PC-3 (cell line): ENCODE results near the gene UGT1A3. TPM values are rescaled to one million over a fixed set of nuclear protein-coding genes. Genes with fewer than 3 reads are reported as not detected.

ENCODE experiments used
- ATAC-seq: fragments of 200-7000 bp; cut with Tn5 transposase; 2 replicates; pipeline ENCODE4 v1.9.1; 2020; ENCODE audit warnings: mild to moderate bottlenecking, moderate library complexity
- BruUV-seq: library from RNA; stranded (reverse); fragments of 400-500 nt; replicated peaks from 2 replicates; lab custom pipeline; 2021; lab: Mats Ljungman, UMichigan
- CTCF ChIA-PET: fragments of 300-600 bp; sonication (Branson Sonifier 250); formaldehyde crosslinking; loops from one replicate; lab custom pipeline; 2022; ENCODE audit warnings: antibody characterized with exemption; lab: Charles Lee
- POLR2A ChIA-PET: fragments of 300-600 bp; sonication (Branson Sonifier 250); formaldehyde crosslinking; loops from one replicate; lab custom pipeline; 2022; ENCODE audit warnings: antibody characterized with exemption; ENCODE audit not compliant: unreplicated experiment; lab: Charles Lee
- DNase-seq: peaks from one replicate; pipeline ENCODE4 v3.0.0-alpha.2; 2015
- H2AFZ ChIP-seq: fragments of 300-600 bp; sonication (generic); 2 replicates; pipeline ENCODE4 v1.6.0; 2016; ENCODE audit warnings: antibody characterized with exemption, low read length
- H3F3A ChIP-seq: fragments of 300-600 bp; sonication (generic); one replicate; pipeline ENCODE4 v1.6.0; 2017; ENCODE audit warnings: antibody characterized with exemption, low read length, control low read depth, mild to moderate bottlenecking; ENCODE audit not compliant: unreplicated experiment
- H3K27ac ChIP-seq: fragments of 300-600 bp; sonication (generic); 2 replicates; pipeline ENCODE4 v1.5.1; 2016; ENCODE audit warnings: mild to moderate bottlenecking, low read length
- H3K27me3 ChIP-seq: fragments of 300-600 bp; sonication (generic); 2 replicates; pipeline ENCODE4 v1.6.1; 2016; ENCODE audit warnings: low read length, mixed read lengths
- H3K36me3 ChIP-seq: fragments of 300-600 bp; sonication (generic); 2 replicates; pipeline ENCODE4 v1.6.1; 2016; ENCODE audit warnings: low read depth, mixed run types, low read length, mixed read lengths
- H3K4me1 ChIP-seq: fragments of 300-600 bp; sonication (generic); 2 replicates; pipeline ENCODE4 v1.5.1; 2016; ENCODE audit warnings: low read length; ENCODE audit not compliant: insufficient read depth
- H3K4me2 ChIP-seq: fragments of 300-600 bp; sonication (generic); 2 replicates; pipeline ENCODE4 v1.6.0; 2016; ENCODE audit warnings: low read length
- H3K4me3 ChIP-seq: fragments of 300-600 bp; sonication (generic); 2 replicates; pipeline ENCODE4 v1.5.1; 2016; ENCODE audit warnings: mild to moderate bottlenecking, low read length, mixed read lengths
- H3K79me2 ChIP-seq: fragments of 300-600 bp; sonication (generic); 2 replicates; pipeline ENCODE4 v1.6.1; 2017; ENCODE audit warnings: low read length, mixed read lengths
- H3K9ac ChIP-seq: fragments of 300-600 bp; sonication (generic); 2 replicates; pipeline ENCODE4 v1.6.0; 2016; ENCODE audit warnings: mild to moderate bottlenecking, low read length
- H3K9me2 ChIP-seq: fragments of 300-600 bp; sonication (generic); replicated peaks from 2 replicates; pipeline ENCODE4 v1.6.1; 2016; ENCODE audit warnings: mixed run types, low read length, mixed read lengths
- H3K9me3 ChIP-seq: fragments of 300-600 bp; sonication (generic); 2 replicates; pipeline ENCODE4 v1.6.1; 2016; ENCODE audit warnings: low read length, mixed read lengths
- H4K20me1 ChIP-seq: fragments of 300-600 bp; sonication (generic); 2 replicates; pipeline ENCODE4 v1.6.1; 2016; ENCODE audit warnings: low read length, mixed read lengths
- EZH2 ChIP-seq: fragments of 300-600 bp; sonication (generic); IDR thresholded peaks from one replicate; pipeline ENCODE4 v1.6.1; 2017; ENCODE audit warnings: antibody characterized with exemption, mild to moderate bottlenecking, low read length; ENCODE audit not compliant: unreplicated experiment
- EZH2phosphoT487 ChIP-seq: fragments of 300-600 bp; sonication (generic); IDR thresholded peaks from 2 replicates; pipeline ENCODE4 v1.6.1; 2018; ENCODE audit warnings: mild to moderate bottlenecking, antibody characterized with exemption, low read length, borderline replicate concordance
- intact Hi-C: fragments of 100-400 bp; cut with micrococcal nuclease; formaldehyde crosslinking; loops from 2 replicates; pipeline ENCODE4 v1.9.0; 2023
- total RNA-seq: library from RNA; depleted of rRNA; stranded (reverse); fragments of >200 nt; gene quantifications from 2 replicates; pipeline ENCODE4 v1.2.3, GENCODE V29; 2014
- TF ChIP-seq, protein P1 (sequence below): fragments of 300-600 bp; sonication (generic); conservative IDR thresholded peaks from 2 replicates; pipeline ENCODE4 v1.5.1; 2017; ENCODE audit warnings: antibody characterized with exemption, low read depth, mild to moderate bottlenecking, low read length

Gene UGT1A3
- total RNA-seq, 1 experiment from 2014 or later: not detected

DNA sequence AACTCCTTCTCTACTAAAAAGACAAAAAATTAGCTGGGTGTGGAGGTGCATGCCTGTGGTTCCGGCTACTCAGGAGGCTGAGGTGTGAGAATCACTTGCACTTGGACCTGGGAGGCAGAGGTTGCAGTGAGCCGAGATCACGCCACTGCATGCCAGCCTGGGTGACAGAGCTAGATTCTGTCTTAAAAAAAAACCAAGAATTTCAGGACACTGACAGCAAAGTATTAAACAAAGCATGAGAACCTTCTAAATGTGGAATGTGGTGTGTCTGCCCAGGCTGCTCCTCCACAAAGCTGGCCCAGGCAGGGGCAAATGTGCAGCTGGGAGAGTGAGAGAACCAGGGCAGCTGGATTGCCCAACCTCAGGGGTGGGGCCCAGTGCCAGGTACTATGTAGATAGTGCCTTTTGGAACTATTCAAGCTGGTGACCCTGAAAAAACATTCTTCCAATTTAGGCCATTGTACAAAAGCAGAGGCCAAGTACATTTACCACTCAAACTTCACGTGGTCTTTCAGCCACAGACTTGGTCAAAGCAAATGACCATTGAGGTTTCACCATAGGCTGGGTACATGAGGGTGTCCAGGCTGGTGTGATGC is 22.8 kb upstream of the UGT1A3 start:
- POLR2A ChIA-PET: interaction anchor here (0.6 kb wide), 1 partner anchor 16 kb away, joined by 9 read pairs; no protein-coding TSS in a partner anchor

DNA sequence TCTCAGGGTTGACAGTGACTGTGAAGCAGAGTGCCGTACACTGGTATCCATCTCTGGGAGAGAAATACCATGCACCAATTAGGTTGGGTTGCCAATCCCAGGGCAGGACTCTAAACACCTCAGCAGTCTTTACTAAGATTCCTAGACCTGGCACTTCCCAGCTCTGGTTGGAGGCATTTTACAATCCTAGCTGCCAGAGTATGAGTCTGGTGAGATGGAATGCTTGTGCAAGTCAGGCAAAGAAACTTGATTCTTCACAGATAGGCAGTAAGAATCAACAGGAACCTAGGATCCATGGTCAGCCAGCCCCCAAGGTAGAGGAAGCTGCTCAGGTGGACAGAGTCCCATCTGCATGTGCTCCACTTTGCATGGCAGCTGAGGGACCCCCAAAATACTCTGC is 22.1 kb upstream of the UGT1A3 start:
- ChIA-PET CTCF (interaction anchor here (0.6 kb wide), 1 partner anchor 655 kb away, joined by 3 read pairs; no protein-coding TSS in a partner anchor), POLR2A (no interaction called here)
- Histone ChIP-seq H3F3A (peaks cover 6% of the 10 kb centered on the region), H3K27ac (peak overlapping the region; percentile 91), H4K20me1 (no peaks in the 10 kb centered on the region), H3K9me3 (no peaks in the 10 kb centered on the region), H3K79me2 (no peaks in the 10 kb centered on the region), H3K4me3 (no peak overlapping the region), H3K4me2 (peak overlapping the region; percentile 15; the same call in 1 of the 2 replicates), H3K4me1 (peaks cover 47% of the 10 kb centered on the region), H3K9me2 (no peaks in the 10 kb centered on the region), H3K27me3 (no peaks in the 10 kb centered on the region), H3K36me3 (no peaks in the 10 kb centered on the region), H3K9ac (no peak overlapping the region; the same call in 1 of the 2 replicates), H2AFZ (no peak overlapping the region)
- TF ChIP-seq, protein P1, sequence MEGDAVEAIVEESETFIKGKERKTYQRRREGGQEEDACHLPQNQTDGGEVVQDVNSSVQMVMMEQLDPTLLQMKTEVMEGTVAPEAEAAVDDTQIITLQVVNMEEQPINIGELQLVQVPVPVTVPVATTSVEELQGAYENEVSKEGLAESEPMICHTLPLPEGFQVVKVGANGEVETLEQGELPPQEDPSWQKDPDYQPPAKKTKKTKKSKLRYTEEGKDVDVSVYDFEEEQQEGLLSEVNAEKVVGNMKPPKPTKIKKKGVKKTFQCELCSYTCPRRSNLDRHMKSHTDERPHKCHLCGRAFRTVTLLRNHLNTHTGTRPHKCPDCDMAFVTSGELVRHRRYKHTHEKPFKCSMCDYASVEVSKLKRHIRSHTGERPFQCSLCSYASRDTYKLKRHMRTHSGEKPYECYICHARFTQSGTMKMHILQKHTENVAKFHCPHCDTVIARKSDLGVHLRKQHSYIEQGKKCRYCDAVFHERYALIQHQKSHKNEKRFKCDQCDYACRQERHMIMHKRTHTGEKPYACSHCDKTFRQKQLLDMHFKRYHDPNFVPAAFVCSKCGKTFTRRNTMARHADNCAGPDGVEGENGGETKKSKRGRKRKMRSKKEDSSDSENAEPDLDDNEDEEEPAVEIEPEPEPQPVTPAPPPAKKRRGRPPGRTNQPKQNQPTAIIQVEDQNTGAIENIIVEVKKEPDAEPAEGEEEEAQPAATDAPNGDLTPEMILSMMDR: no peak
- TF ChIP-seq EZH2phosphoT487: no peak
- no peak for TF ChIP-seq EZH2
- DNase-seq (peak; percentile 74), ATAC-seq (peak; percentile 76)
- no TSS peak for BruUV-seq
- intact Hi-C loops: loop anchor here (2.0 to 5.0 kb wide), 4 partner anchors 16 to 154 kb away; partner anchors contain the start of genes HJURP and USP40

More for the DNA sequence above, 22.8 kb upstream of the UGT1A3 start:
- Histone ChIP-seq H3K4me2 (no peak overlapping the region), H3K36me3 (no peaks in the 10 kb centered on the region), H3K9me3 (no peaks in the 10 kb centered on the region), H3K4me3 (no peak overlapping the region), H3K27me3 (no peaks in the 10 kb centered on the region), H3K9ac (no peak overlapping the region; the same call in 1 of the 2 replicates), H2AFZ (no peak overlapping the region), H3K9me2 (no peaks in the 10 kb centered on the region), H3K4me1 (peaks cover 43% of the 10 kb centered on the region), H4K20me1 (no peaks in the 10 kb centered on the region), H3K79me2 (no peaks in the 10 kb centered on the region), H3F3A (peaks cover 6% of the 10 kb centered on the region), H3K27ac (peak overlapping the region; percentile 91)
- DNase-seq (peak; percentile 45), ATAC-seq (no peak)
- intact Hi-C loops: loop anchor here (2.0 to 5.0 kb wide), 4 partner anchors 15 to 154 kb away; partner anchors contain the start of genes HJURP and USP40
- TF ChIP-seq EZH2phosphoT487 (no peak), EZH2 (no peak)
- TF ChIP-seq, protein P1: no peak
- CTCF ChIA-PET: no interaction called here
- no TSS peak for BruUV-seq
